Progenitor cell of endocrine pancreas (in vitro differentiated cells): Measurements from ENCODE around the gene TRMT61A. TPM values are rescaled to one million over a fixed set of nuclear protein-coding genes. Genes with fewer than 3 reads are reported as not detected.

Experiments
- DNase-seq: peaks from one replicate; pipeline ENCODE4 v3.0.0; 2021; ENCODE audit warnings: low spot score; ENCODE audit not compliant: unreplicated experiment
- H3K27ac Mint-ChIP-seq: 2 replicates; pipeline ENCODE4 v1.8.0; 2021; ENCODE audit warnings: mild to moderate bottlenecking, moderate library complexity, mixed read lengths
- H3K27me3 Mint-ChIP-seq: 2 replicates; pipeline ENCODE4 v1.8.0; 2021; ENCODE audit warnings: mixed read lengths
- H3K36me3 Mint-ChIP-seq: 2 replicates; pipeline ENCODE4 v1.8.0; 2022; ENCODE audit warnings: mixed read lengths; ENCODE audit not compliant: insufficient read depth
- H3K4me1 Mint-ChIP-seq: 2 replicates; pipeline ENCODE4 v1.8.0; 2021; ENCODE audit warnings: low read depth, mixed read lengths
- H3K4me3 Mint-ChIP-seq: 2 replicates; pipeline ENCODE4 v1.8.0; 2021; ENCODE audit warnings: low read depth, mild to moderate bottlenecking, moderate library complexity, mixed read lengths
- H3K9me3 Mint-ChIP-seq: 2 replicates; pipeline ENCODE4 v1.8.0; 2021; ENCODE audit warnings: low read depth, mixed read lengths
- CTCF ChIP-seq: fragments of 200-600 bp; sonication (generic); IDR thresholded peaks from one replicate; pipeline ENCODE4 v1.5.0; 2021; ENCODE audit warnings: antibody characterized with exemption, mild to moderate bottlenecking; ENCODE audit not compliant: unreplicated experiment
- total RNA-seq: library from RNA; stranded (reverse); gene quantifications from 2 replicates; pipeline ENCODE4 v1.2.1, GENCODE V29; 2021

Gene TRMT61A
- total RNA-seq, 1 donor from 2014 or later, result 10.3 TPM

- DNase-seq, result no peak
- H3K36me3 Mint-ChIP-seq, result peaks cover 15% of the 10 kb centered on the region
- no peak overlapping the region for H3K4me3 Mint-ChIP-seq
- H3K4me1 Mint-ChIP-seq, result no peaks in the 10 kb centered on the region
- no peaks in the 10 kb centered on the region for H3K27me3 Mint-ChIP-seq
- TF ChIP-seq CTCF, result no peak
- no peaks in the 10 kb centered on the region for H3K9me3 Mint-ChIP-seq
- H3K27ac Mint-ChIP-seq, result no peak overlapping the region
Measured at GRCh38 chr14:103581954-103582703, 53.1 kb downstream of the TRMT61A start.

- H3K27me3 Mint-ChIP-seq, result no peaks in the 10 kb centered on the region
- peaks cover 21% of the 10 kb centered on the region for H3K36me3 Mint-ChIP-seq
- no peak overlapping the region for H3K4me3 Mint-ChIP-seq
- no peak for TF ChIP-seq CTCF
- H3K27ac Mint-ChIP-seq, result peak overlapping the region; percentile 86
- no peak for DNase-seq
- no peaks in the 10 kb centered on the region for H3K9me3 Mint-ChIP-seq
- no peaks in the 10 kb centered on the region for H3K4me1 Mint-ChIP-seq
Measured at GRCh38 chr14:103584326-103584915, 55.4 kb downstream of the TRMT61A start.

Other genes with a start within 250 kb of the TRMT61A start
- 362 and 384 TPM in 2 replicates for gene EIF5, start 195.0 kb upstream of the TRMT61A start, total RNA-seq
- 125 and 138 TPM in 2 replicates for gene MARK3, start 143.8 kb upstream of the TRMT61A start, total RNA-seq
- 929 and 983 TPM in 2 replicates for gene CKB, start 6.4 kb upstream of the TRMT61A start, total RNA-seq
- 23.5 and 24.7 TPM in 2 replicates for gene BAG5, start 33.5 kb downstream of the TRMT61A start, total RNA-seq
- gene COA8, start 33.8 kb downstream of the TRMT61A start, total RNA-seq, result 45.1 and 46.3 TPM in 2 replicates
- gene KLC1, start 100.0 kb downstream of the TRMT61A start, total RNA-seq, result 178 and 180 TPM in 2 replicates
- 25.7 and 30.2 TPM in 2 replicates for gene XRCC3, start 186.3 kb downstream of the TRMT61A start, total RNA-seq
- gene ZFYVE21, start 186.6 kb downstream of the TRMT61A start, total RNA-seq, result 47.2 and 52.5 TPM in 2 replicates